MM.1S (cell line): ENCODE measurements around the gene SLC26A8.

Experiments used
- EZH2 ChIP-seq: fragments of 300-600 bp; sonication (generic); optimal IDR thresholded peaks from 2 replicates; pipeline ENCODE3; 2017; ENCODE audit warnings: low read depth, mild to moderate bottlenecking, antibody characterized with exemption, low read length, mixed read lengths
- EZH2phosphoT487 ChIP-seq: fragments of 300-600 bp; sonication (generic); IDR thresholded peaks from 2 replicates; pipeline ENCODE4 v1.6.1; 2018; ENCODE audit warnings: antibody characterized with exemption, low read length
- TF ChIP-seq, protein P1 (sequence below): fragments of 300-600 bp; sonication (generic); IDR thresholded peaks from 2 replicates; pipeline ENCODE4 v1.5.1; 2016; ENCODE audit warnings: antibody characterized with exemption, low read length, mixed read lengths

DNA sequence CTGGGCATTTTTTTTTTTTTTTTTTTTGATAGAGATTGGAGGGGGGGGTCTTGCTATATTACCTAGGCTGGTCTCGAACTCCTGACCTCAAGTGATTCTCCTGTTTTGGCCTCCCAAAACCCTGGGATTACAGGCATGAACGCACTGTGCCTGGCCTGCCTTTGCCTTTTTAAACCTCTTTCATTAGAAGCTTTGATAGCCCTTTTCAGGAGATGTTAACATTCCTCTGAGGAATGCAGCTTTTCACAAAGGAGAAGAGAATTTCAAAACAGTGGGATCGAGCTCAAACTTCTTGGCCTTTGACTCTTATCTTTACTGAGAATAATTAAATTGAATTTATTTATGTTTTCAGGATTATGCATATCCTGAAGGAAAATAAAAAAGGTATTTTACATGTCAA is 31.3 kb downstream of the SLC26A8 start:
- TF ChIP-seq, protein P1, sequence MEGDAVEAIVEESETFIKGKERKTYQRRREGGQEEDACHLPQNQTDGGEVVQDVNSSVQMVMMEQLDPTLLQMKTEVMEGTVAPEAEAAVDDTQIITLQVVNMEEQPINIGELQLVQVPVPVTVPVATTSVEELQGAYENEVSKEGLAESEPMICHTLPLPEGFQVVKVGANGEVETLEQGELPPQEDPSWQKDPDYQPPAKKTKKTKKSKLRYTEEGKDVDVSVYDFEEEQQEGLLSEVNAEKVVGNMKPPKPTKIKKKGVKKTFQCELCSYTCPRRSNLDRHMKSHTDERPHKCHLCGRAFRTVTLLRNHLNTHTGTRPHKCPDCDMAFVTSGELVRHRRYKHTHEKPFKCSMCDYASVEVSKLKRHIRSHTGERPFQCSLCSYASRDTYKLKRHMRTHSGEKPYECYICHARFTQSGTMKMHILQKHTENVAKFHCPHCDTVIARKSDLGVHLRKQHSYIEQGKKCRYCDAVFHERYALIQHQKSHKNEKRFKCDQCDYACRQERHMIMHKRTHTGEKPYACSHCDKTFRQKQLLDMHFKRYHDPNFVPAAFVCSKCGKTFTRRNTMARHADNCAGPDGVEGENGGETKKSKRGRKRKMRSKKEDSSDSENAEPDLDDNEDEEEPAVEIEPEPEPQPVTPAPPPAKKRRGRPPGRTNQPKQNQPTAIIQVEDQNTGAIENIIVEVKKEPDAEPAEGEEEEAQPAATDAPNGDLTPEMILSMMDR = no peak
- no peak for TF ChIP-seq EZH2
- no peak for TF ChIP-seq EZH2phosphoT487
